Measurements from ENCODE around the gene DGKH.

DGKH gene

GRCh38 chr13:42270857-42271215, 222.4 kb downstream of the DGKH start:
- Histone ChIP-seq H3K4me1 (ENCODE audit: control insufficient read depth, low read length) (peaks cover 43% of the 10 kb centered on the region), H3K4me3 (ENCODE audit: low read length) (peak overlapping the region; percentile 77), H3K9me3 (ENCODE audit: control insufficient read depth, insufficient read depth, low read length) (no peaks in the 10 kb centered on the region), H3K79me2 (ENCODE audit: control insufficient read depth, low read length) (peaks cover 38% of the 10 kb centered on the region), H4K20me1 (ENCODE audit: control insufficient read depth, insufficient read depth, low read depth, low read length) (no peaks in the 10 kb centered on the region), H3K36me3 (ENCODE audit: control insufficient read depth, low read length) (peaks cover 12% of the 10 kb centered on the region), H3K27me3 (ENCODE audit: control insufficient read depth, low read length) (no peaks in the 10 kb centered on the region), H3K4me2 (ENCODE audit: low read length) (peak overlapping the region; percentile 79), H3K9me2 (replicated peaks; ENCODE audit: control insufficient read depth, low read length) (no peaks in the 10 kb centered on the region), H3F3A (ENCODE audit: control insufficient read depth, insufficient read depth) (no peaks in the 10 kb centered on the region), H3K27ac (ENCODE audit: low read depth, low read length) (peak overlapping the region; percentile 62)
- no peak for TF ChIP-seq CTCF (IDR thresholded peaks at IDR 0.05; ENCODE audit: low read depth, low read length, poor library complexity, severe bottlenecking)
- no peak for TF ChIP-seq EZH2phosphoT487 (IDR thresholded peaks at IDR 0.05; ENCODE audit: borderline replicate concordance, low read length)

DNA sequence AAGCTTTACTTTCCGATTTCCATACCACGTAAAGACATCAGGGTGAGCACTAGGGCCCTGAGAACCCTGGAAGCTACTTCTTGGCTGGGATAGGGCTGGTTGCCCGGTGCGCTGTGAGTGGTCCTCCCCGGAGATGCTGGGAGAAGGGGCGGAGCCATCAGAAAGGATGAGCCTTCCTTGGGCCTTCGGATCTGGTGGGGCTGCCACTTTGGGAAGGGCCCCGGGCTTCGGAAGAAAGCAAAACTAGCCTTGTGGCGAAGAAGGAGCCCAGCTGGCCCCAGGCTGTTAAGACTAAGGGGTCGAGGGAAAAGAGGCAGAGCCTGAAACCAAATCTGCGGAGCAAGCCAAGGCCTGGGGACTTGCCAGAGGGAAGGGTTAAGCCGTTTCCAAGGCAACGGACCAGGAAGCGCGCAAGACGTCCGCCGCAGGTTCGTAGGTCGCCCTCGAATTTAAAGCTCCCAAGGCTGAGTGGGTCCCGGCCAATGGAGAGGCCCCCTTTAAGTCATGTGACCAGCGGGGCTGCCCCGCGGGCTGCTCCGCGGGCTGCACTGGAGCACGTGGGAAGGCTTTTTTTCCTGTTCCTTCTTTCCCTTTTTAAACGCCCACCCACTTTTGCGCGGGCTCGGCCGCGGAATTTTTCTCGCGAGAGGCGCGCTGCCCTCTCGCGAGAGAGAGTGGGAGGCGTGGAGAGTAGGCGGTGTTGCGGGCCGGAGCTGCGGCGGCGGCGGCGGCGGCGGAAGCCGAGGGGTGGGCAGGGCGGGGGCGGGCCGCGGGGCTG, 223.1 kb downstream of the DGKH start:
- Histone ChIP-seq H3K4me2 (ENCODE audit: low read length) (peak overlapping the region; percentile 79), H3F3A (ENCODE audit: control insufficient read depth, insufficient read depth) (no peaks in the 10 kb centered on the region), H3K9me3 (ENCODE audit: control insufficient read depth, insufficient read depth, low read length) (no peaks in the 10 kb centered on the region), H3K4me1 (ENCODE audit: control insufficient read depth, low read length) (peaks cover 47% of the 10 kb centered on the region), H3K9me2 (replicated peaks; ENCODE audit: control insufficient read depth, low read length) (no peaks in the 10 kb centered on the region), H3K27ac (ENCODE audit: low read depth, low read length) (peak overlapping the region; percentile 62), H3K4me3 (ENCODE audit: low read length) (peak overlapping the region; percentile 77), H3K79me2 (ENCODE audit: control insufficient read depth, low read length) (peaks cover 45% of the 10 kb centered on the region), H3K36me3 (ENCODE audit: control insufficient read depth, low read length) (peaks cover 14% of the 10 kb centered on the region), H3K27me3 (ENCODE audit: control insufficient read depth, low read length) (no peaks in the 10 kb centered on the region), H4K20me1 (ENCODE audit: control insufficient read depth, insufficient read depth, low read depth, low read length) (peaks cover 2% of the 10 kb centered on the region; the same call in 1 of the 2 replicates)
- TF ChIP-seq CTCF (IDR thresholded peaks at IDR 0.05; ENCODE audit: low read depth, low read length, poor library complexity, severe bottlenecking) (no peak), EZH2phosphoT487 (IDR thresholded peaks at IDR 0.05; ENCODE audit: borderline replicate concordance, low read length) (no peak)

DNA sequence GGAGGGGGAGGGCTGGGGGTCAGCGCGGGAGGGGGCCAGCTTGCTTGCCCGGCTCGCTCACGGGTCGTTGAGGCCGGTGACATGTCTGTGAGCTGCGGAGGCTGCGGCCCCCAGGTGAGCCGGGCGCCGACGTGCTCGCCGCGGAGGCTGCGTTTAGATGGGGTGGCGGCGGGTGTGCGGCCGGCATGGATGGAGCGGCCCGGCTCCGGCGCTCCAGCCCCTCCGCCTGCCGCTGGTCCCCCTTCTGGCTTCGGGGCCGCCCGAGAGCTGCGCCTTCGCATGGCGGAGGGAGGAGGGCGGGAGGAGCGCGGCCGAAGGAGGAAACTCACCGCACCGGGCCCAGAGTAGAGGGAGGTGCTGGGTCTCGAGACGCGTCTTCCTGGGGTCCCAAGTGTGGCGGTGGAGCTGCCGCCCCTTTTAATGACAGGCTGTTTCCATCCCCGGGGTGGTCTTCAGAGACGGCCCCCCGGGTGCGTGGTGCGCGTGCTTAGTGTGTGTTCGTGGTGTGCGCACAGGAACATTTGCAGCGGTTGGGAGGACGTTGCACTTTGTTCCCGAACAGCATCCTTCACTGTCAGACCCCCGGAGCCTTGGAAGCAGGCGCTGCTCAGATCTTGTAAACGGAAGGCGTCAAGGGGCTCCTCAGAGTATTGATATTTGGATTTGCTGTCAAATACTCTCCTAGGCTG, 223.8 kb downstream of the DGKH start, which contains the start of gene AKAP11:
TSS of gene AKAP11 (plus strand) at position 38 of the 689 bp plus-strand sequence. CDS start 14,197 bp downstream, outside the sequence.
- TF ChIP-seq EZH2phosphoT487 (IDR thresholded peaks at IDR 0.05; ENCODE audit: borderline replicate concordance, low read length) (no peak), CTCF (IDR thresholded peaks at IDR 0.05; ENCODE audit: low read depth, low read length, poor library complexity, severe bottlenecking) (no peak)
- peak within 1 kb of the TSS; percentile 84 for H3K4me2 ChIP-seq (ENCODE audit: low read length)
- H3K4me3 ChIP-seq (ENCODE audit: low read length), result peak within 1 kb of the TSS; percentile 96
- H4K20me1 ChIP-seq (ENCODE audit: control insufficient read depth, insufficient read depth, low read depth, low read length), result peaks cover 7% of the 10 kb centered on the region; the same call in 1 of the 2 replicates
- H3K27ac ChIP-seq (ENCODE audit: low read depth, low read length), result peak within 1 kb of the TSS; percentile 73
- peaks cover 52% of the 10 kb centered on the region for H3K79me2 ChIP-seq (ENCODE audit: control insufficient read depth, low read length)
- no peaks in the 10 kb centered on the region for H3K27me3 ChIP-seq (ENCODE audit: control insufficient read depth, low read length)
- no peaks in the 10 kb centered on the region for H3K9me3 ChIP-seq (ENCODE audit: control insufficient read depth, insufficient read depth, low read length)
- H3K9me2 ChIP-seq (replicated peaks; ENCODE audit: control insufficient read depth, low read length), result no peaks in the 10 kb centered on the region
- H3K36me3 ChIP-seq (ENCODE audit: control insufficient read depth, low read length), result peaks cover 20% of the 10 kb centered on the region
- H3K4me1 ChIP-seq (ENCODE audit: control insufficient read depth, low read length), result peaks cover 50% of the 10 kb centered on the region
- H3F3A ChIP-seq (ENCODE audit: control insufficient read depth, insufficient read depth), result no peaks in the 10 kb centered on the region
